GM21367 (cell line): ENCODE data around the gene FBXO38.
A peak's percentile ranks its signal among the peaks of the same experiment; 100 is the strongest.

Experiments
- ATAC-seq: cut with Tn5 transposase; IDR thresholded peaks from one replicate; pipeline ENCODE4 v1.9.1; 2021; ENCODE audit not compliant: unreplicated experiment

Gene FBXO38

DNA sequence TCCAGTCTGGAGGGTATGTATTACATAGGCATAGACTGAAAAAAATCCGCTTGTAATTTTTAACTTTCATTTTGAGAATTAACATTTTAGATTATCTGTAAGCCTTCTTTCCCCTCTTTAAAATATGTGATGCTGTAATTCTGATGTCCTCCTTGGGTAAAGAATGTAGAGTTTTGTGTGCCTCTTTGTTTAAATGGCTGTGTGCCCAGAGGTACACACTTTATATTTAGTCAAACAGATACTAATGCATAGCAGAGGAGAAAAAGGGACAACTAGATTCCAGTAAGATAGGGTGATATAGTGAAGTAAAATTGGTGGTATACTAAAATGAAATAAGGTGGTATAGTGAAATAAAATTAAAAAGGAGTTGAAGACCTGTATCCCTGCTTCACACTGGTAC, 1.3 kb downstream of the FBXO38 start:
- ATAC-seq = no peak

DNA sequence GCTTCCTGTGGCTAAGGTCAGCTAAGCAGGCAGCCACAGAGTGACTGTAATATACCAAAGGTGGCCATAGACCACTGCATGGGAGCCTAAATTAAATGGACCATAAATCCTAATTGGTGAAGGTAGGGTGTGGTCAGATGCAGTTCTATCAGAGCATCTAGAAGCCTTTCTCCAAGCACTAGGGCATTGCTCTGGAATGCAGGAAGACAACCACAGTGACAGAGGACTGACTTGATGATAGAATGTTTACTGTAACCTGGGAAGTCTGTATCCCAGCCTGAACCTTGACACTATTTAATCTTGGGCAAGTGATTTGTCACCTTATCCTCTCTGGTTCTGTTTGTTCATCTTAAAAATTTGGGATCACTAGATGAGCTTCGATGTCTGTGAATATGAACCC, 2.3 kb downstream of the FBXO38 start:
- ATAC-seq = no peak

DNA sequence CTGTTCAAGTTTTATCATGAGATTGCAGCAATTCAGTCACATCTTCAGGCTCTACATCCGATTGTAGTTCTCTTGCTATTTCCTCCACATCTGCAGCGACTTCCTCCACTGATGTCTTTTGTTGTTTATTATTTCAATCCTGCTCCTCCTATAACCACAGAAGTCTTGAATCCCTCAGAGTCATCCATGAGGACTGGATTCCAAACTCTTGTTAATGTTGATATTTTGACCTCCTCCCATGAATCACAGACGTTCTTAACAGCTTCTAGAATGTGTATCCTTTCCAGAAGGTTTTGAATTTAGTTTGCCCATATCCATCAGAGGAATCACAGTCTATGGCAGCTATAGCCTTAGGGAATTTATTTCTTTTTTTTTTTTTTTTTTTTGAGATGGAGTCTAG, 3.6 kb downstream of the FBXO38 start:
- ATAC-seq = no peak

DNA sequence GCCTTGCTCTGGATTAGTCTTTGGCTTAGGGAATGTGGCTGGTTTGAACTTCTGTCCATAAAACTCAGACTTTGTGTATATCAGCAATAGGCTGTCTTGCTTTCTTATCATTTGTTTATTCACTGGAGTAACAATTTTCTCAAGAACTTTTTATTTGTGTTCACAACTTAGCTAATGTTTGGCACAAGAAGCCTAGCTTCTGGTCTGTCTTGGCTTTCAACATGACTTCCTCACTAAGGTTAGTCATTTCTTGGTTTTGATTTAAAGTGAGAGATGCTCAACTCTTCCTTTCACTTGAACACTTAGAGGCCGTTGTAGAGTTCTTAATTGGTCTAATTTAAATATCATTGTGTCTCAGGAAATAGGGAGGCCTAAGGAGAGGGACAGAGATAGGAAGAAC, 4.9 kb downstream of the FBXO38 start:
- peak; percentile 26 for ATAC-seq

DNA sequence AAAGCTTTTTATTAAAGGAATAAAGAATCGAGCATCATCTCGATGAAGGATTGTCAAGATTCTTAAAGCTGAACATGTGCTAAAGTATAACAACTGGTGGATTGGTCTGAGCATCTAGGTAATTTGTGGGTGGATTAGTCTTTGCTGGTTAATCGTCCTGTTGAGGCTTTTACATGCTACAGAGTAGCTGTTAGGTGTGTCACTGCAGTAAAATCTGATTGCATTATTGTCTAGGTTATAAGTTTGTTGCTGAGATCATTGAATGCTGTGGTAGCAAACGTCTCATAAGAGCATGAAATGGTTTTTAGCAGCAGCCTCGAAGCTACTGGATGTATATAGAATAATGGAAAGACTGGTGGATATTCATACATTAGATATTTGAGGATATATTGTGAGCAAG, 7.2 kb downstream of the FBXO38 start:
- no peak for ATAC-seq

DNA sequence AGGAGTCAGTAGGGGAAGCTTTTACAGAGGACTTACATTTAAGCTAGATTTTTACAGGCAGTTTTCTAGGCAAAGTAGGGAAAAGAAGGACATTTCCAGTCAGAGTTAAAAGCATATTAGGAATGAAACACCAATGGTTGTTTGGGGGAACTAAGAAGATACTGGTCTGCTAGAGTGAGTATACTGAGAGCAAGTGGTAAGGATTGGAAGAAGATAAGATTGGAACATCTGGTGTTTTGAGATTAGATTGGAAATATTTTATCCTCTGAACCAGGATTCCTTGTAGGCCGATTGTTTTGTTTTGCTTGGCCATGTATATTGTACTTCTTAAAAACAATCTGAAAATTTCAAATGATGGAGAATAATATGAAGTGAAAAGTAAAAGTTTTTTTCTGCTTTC, 7.7 kb downstream of the FBXO38 start:
- ATAC-seq = no peak

DNA sequence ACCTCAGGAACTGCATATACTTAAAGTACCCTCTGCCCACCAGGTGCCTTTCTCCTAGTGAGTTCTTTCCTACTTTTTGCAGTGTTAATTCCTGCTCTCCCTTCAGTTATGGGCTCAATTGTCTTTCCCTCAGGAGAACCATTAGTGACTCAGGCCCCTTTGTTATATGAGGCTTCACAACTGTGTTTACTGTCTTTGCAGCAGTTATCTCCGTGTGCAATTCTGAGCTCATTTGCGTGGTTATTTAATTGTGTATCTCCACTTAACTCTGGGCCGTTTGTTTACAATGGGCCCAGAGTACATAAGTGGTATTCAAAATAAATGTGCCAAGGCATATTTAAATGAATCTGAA, 9.6 kb downstream of the FBXO38 start:
- ATAC-seq = no peak

DNA sequence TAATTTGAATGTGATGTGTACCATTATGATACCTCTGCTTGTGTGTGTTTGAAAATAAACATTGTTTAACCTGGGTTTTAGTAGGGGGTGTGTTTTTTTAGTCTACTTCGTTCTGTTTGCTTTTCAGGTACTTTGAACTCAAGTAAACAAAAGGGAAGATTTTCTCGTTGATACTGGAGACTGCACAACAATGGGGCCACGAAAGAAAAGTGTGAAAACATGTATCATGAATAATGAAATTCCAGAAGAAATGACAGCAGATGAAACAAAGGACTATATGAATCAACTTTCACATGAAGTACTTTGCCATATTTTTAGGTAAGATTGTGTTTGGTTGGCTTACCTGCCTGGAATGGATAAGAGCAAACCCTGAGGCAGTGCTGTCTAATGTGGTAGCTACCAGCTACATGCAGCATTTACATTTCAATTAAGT, 10.8 kb downstream of the FBXO38 start:
- no peak for ATAC-seq

DNA sequence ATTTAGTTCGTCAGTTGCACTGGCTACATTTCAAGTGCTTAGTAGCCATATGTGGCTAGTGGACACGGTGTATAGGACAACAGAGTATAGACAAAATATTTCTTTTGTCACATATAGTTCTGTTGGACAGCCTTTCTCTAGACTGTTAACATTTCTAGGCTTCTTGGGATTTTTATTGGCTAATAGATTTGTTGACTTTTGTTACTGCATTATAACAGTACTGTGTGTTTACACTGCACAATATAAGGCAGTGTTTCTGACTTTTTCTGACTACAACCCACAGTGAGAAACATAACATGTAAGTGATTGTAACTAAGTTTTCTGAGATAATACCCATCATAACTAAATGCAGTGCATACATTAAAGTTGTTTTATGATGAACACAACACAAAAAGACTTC, 11.3 kb downstream of the FBXO38 start:
- no peak for ATAC-seq

DNA sequence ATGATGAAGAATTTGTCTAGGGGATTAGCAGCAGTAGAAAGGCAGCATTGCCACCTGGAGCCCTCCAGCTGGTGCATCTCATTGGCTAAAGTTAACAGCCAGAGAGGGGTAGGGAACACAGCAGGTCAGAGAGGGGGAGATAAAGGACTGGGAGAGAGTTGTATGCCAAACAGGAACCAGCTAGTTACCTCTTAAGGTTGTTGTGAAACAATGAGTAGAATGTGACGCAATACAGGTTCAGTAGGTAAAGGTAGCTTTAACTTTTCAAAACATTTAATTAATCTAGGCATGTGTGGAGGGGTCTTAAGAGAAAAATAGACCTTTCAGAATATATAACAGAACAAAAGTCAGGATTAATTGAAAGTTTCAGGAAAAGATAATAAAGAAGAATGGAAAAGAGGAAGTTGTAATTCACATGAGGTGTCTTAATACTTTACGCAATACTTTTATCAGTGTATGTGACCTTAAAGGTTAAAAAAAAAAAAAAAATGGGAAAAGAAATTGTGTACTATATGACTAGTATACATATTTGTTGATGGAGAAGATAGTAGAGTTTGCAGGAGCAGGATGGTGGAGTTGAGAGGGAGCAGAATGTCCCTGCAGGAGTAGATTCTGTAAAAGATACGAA, 14.3 kb downstream of the FBXO38 start:
- no peak for ATAC-seq

DNA sequence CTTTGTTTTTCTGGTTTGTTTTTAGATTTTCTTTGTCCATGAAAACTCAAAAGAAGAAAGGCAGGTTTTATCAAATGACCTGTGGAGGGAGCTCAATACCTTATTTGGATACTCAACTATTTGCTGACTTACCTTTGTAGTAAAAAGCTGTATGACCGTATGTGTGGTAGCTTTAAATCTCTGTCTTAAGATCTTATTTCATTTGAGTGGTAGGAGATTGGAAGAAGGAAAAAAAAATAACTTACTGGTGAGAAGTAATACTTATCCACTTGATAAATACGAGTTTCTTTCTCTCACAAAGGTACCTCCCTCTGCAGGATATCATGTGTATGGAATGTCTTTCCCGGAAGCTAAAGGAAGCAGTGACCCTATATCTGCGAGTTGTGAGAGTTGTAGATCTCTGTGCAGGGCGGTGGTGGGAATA, 15.0 kb downstream of the FBXO38 start:
- ATAC-seq = no peak

DNA sequence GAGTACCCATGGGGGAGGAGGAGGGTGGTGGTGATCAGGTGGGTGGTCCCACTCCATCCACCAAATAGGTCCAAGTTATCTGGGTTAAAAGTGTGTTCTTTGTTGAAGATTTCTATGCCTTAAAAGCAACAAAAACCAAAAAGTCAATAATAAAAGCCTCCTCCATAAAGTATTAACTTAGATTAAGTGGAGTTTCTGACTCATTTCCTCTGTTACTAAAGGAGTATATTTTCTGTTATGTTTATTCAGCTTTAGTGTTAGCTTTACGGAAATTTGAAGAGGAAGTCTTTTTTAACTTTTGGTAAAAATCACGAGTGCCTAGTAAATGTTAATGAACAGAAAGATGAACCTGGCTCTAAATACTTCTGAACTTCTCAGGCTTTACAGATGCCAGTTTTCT, 17.8 kb downstream of the FBXO38 start:
- no peak for ATAC-seq

DNA sequence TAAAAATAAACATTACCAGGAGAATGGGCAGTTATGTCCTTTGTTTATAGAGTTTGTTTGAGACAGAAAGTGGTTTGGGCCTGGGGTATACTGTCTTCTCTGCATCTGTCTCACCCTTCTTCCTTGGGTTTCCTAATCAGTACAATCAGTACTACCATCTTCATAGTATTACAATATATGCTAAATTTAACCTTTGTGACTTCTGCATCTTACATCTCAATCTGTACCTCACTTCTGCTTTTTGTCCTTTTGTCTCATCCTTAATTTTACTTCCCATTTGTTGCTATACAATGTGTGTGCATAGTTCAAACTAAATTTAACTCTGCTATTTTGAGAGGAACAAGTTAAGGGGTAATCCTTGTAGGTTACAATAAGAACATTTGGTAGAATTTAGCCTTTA, 19.6 kb downstream of the FBXO38 start:
- ATAC-seq = peak; percentile 89

DNA sequence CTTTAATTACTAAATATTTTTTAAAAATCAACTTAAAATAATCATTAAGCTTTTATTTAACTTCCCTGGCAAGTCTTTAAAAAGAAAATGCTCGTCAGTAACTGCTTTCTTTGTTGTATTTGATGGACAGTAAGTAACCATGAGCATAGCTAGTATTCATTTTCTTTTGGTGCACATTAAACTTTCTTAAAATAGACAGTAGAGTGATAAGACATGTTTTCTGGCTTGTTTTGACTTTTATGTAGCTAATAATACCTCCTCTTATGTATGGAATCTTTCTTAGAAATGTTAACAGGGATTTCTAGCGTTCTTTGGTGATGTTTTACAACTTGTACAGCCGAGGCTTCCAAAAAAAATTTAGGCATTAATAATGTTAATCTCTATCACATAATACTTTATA, 22.6 kb downstream of the FBXO38 start:
- no peak for ATAC-seq

DNA sequence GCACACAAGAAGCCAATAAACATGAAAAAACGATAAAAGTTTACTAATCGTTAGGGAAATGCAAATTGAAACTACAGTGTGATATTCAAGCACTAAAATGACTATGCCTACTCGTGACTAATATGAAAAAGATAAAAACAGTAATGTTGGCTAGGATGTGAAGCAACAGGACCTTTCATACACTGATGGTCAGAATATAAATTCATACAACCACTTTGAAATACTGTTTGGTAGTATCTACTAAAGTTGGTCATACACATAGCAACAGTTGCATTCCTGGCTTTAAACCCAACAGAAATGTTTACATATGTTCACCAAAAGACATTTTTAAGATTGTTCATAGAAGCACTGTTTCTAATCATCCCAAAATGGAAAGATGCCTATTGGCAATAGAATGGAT, 24.3 kb downstream of the FBXO38 start:
- ATAC-seq = no peak

DNA sequence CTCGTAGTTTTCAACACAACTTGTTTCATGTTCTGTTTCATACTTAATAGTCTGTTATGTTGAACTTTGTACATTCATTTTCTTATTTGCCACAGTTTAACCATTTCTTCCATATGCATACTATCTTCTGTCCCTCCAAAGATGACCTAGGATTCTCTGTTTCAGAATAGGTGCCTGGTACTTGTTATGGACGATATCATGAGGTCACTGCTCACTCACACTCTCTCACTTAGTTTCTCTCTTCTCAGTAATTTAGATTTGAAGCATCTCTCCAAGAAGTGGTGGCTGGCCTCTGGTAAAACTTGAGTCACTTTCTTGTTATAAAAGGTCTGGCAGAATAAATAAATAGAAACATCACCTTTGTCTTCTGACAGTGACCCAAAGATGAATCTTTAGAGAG, 28.4 kb downstream of the FBXO38 start:
- no peak for ATAC-seq

DNA sequence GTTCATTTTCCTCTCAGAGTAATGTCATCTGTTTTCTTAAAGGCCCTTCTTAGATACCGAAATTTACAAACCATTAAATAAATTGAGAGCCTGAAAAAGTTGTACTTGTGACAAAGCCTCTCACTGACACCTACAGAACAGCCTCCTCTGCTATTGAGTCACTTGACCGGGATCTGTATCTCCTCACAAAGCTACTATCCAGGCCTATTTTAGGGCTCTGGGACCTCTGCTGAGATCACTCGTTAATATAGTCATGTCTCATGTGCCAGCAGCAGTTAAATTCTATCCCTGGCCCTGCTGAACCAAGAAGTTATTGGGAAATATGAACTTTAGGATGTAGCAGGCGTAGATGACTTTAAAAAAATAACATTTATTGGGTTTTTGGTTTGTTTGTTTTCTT, 31.1 kb downstream of the FBXO38 start:
- ATAC-seq = no peak

DNA sequence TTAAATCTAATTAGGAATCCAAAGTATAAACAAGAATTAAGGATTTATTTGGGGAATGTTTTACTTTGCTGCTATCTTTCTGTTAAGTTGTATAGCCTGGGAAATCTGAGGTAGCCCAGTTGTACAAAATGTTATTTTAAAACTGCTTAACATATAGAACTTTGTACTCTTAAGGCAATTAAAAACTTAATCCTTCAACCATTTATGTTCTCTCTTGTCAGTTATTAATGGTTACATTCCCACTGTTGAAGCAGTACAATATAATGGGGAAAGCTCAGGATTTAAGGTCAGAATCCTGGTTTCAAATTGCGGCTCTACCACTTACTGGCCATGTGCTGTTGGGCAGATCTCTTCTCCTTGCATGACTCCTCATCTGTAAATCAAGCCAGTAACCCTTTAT, 32.7 kb downstream of the FBXO38 start:
- ATAC-seq = no peak

DNA sequence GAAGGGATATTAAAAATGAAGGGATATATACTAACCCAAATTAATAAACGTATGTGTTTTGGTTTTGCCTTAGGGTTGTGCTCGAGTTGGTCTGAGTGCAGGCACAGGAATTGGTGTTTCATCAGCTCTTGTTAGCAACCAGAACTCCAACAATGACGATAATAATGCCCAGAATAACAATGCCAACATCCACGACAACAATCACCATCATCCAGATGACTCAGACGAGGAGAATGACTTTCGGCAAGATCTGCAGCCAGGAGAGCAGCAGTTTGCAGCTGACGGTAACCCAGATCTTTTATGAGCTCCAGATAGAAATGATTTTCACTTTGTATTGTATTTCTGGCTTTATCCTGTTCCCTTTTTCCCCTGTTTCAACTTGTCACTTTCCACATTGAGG, 33.2 kb downstream of the FBXO38 start:
- no peak for ATAC-seq

DNA sequence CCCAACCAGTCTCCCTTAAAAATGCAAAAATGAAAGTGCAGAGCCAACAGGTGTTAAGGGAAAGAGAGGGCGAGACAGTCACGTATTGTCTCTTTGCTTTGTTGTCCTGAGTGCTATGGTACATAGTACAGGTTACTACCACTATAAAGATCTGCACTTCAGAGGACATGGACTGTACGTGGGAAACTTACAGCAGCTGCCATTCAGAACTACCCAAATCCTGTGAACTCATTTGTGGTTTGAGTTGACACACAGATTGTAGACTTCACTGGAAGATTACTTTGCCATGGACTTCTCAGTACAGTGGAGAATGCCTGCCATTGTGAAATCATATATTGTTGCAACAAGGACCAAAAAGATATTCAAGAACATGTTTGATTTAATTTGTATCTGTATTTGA, 34.8 kb downstream of the FBXO38 start:
- ATAC-seq = no peak

DNA sequence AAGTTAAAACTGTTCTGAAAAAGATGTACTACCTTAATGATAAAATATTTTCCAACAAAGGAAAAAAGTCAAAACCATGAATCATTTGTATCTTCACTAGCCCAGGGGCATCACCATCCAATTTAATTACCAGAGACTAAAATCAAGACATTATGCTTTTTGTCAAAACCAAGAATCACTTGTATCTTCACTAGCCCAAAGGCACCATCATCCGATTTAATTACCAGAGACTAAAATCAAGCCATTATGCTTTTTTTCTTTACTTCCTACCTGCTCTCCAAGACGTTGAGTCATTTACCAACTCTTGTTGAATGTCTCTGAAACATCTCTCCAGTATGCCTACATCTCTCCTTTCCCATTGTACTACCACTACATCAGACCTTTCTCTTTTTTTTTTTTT, 37.9 kb downstream of the FBXO38 start:
- no peak for ATAC-seq

DNA sequence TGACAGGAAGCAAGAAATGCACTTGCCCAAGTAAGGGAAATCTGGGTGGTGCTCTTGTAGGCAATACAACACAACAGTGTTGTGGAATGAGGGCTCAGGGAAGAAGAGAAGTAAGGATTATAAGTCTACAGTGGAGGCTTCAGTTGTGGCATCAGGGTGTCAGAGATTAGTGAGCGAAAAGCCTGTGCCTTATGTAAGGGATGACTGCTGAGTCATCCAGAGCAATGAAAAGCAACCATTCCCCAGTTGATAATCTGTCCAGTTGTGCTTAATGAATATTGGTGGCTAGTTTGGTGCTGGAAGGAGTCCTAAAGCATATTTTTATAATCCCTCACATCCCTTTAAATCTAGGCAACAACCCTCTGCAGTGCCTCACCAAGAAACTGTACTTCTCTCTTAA, 42.0 kb downstream of the FBXO38 start:
- ATAC-seq = no peak

DNA sequence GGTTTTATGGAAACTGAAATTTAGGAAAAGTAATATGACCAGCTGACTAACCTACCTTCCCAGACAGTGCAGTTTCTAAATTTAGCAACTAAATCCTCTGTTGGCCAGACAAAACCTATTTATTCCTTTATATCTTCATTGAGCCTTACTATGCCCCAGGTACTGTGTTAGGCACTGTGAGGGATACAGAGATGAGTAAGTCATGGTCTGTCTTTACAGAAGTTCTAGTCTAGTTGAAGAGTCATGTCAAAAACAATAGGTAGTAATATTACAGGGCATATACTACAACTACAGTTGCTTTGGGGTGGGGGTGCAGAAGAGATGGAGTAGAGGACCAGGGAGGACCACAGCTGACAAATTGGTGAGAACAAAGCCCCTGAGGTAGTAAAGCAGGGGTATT, 42.8 kb downstream of the FBXO38 start:
- no peak for ATAC-seq
